ENCODE results near the gene CAPZB.

Gene CAPZB

GRCh38 chr1:19483691-19484090 lies 1.6 kb downstream of the CAPZB start:
- DNase-seq: no peak
- Histone ChIP-seq H3K27ac (ENCODE audit: insufficient read depth, low read length, poor library complexity, severe bottlenecking) (peak overlapping the region; percentile 92), H3K27me3 (replicated peaks; ENCODE audit: control insufficient read depth, insufficient read depth, low read length, poor library complexity, severe bottlenecking) (no peaks in the 10 kb centered on the region), H3K36me3 (ENCODE audit: control insufficient read depth, insufficient read depth, low read length) (peaks cover 5% of the 10 kb centered on the region), H3K4me3 (ENCODE audit: insufficient read depth, low read depth, low read length, poor library complexity, severe bottlenecking) (peak overlapping the region; percentile 77), H3K9me3 (ENCODE audit: control insufficient read depth, low read length) (no peaks in the 10 kb centered on the region), H3K4me1 (ENCODE audit: control insufficient read depth, insufficient read depth, low read length, poor library complexity, severe bottlenecking) (peaks cover 70% of the 10 kb centered on the region)

GRCh38 chr1:19483261-19483660 lies 2.1 kb downstream of the CAPZB start:
- DNase-seq: no peak
- H3K9me3 ChIP-seq (ENCODE audit: control insufficient read depth, low read length): no peaks in the 10 kb centered on the region
- H3K27me3 ChIP-seq (replicated peaks; ENCODE audit: control insufficient read depth, insufficient read depth, low read length, poor library complexity, severe bottlenecking): no peaks in the 10 kb centered on the region
- peaks cover 74% of the 10 kb centered on the region for H3K4me1 ChIP-seq (ENCODE audit: control insufficient read depth, insufficient read depth, low read length, poor library complexity, severe bottlenecking)
- H3K4me3 ChIP-seq (ENCODE audit: insufficient read depth, low read depth, low read length, poor library complexity, severe bottlenecking): peak overlapping the region; percentile 77
- H3K36me3 ChIP-seq (ENCODE audit: control insufficient read depth, insufficient read depth, low read length): peaks cover 9% of the 10 kb centered on the region
- H3K27ac ChIP-seq (ENCODE audit: insufficient read depth, low read length, poor library complexity, severe bottlenecking): peak overlapping the region; percentile 92

- peaks cover 80% of the 10 kb centered on the region for H3K4me1 ChIP-seq (ENCODE audit: control insufficient read depth, insufficient read depth, low read length, poor library complexity, severe bottlenecking)
- peaks cover 9% of the 10 kb centered on the region for H3K36me3 ChIP-seq (ENCODE audit: control insufficient read depth, insufficient read depth, low read length)
- H3K4me3 ChIP-seq (ENCODE audit: insufficient read depth, low read depth, low read length, poor library complexity, severe bottlenecking): peak overlapping the region; percentile 16
- no peak for DNase-seq
- peak overlapping the region; percentile 92 for H3K27ac ChIP-seq (ENCODE audit: insufficient read depth, low read length, poor library complexity, severe bottlenecking)
- H3K27me3 ChIP-seq (replicated peaks; ENCODE audit: control insufficient read depth, insufficient read depth, low read length, poor library complexity, severe bottlenecking): no peaks in the 10 kb centered on the region
- H3K9me3 ChIP-seq (ENCODE audit: control insufficient read depth, low read length): no peaks in the 10 kb centered on the region
These were observed 3.4 kb downstream of the CAPZB start for GRCh38 chr1:19481826-19482398.

- Histone ChIP-seq H3K36me3 (ENCODE audit: control insufficient read depth, insufficient read depth, low read length) (peaks cover 9% of the 10 kb centered on the region), H3K4me3 (ENCODE audit: insufficient read depth, low read depth, low read length, poor library complexity, severe bottlenecking) (no peak overlapping the region), H3K27me3 (replicated peaks; ENCODE audit: control insufficient read depth, insufficient read depth, low read length, poor library complexity, severe bottlenecking) (no peaks in the 10 kb centered on the region), H3K27ac (ENCODE audit: insufficient read depth, low read length, poor library complexity, severe bottlenecking) (no peak overlapping the region), H3K9me3 (ENCODE audit: control insufficient read depth, low read length) (no peaks in the 10 kb centered on the region), H3K4me1 (ENCODE audit: control insufficient read depth, insufficient read depth, low read length, poor library complexity, severe bottlenecking) (peaks cover 87% of the 10 kb centered on the region)
- no peak for DNase-seq
These were observed 5.1 kb downstream of the CAPZB start for GRCh38 chr1:19480282-19480681.

GRCh38 chr1:19479351-19480120 lies 5.8 kb downstream of the CAPZB start:
- Histone ChIP-seq H3K4me3 (ENCODE audit: insufficient read depth, low read depth, low read length, poor library complexity, severe bottlenecking) (no peak overlapping the region), H3K36me3 (ENCODE audit: control insufficient read depth, insufficient read depth, low read length) (peaks cover 9% of the 10 kb centered on the region), H3K27me3 (replicated peaks; ENCODE audit: control insufficient read depth, insufficient read depth, low read length, poor library complexity, severe bottlenecking) (no peaks in the 10 kb centered on the region), H3K4me1 (ENCODE audit: control insufficient read depth, insufficient read depth, low read length, poor library complexity, severe bottlenecking) (peaks cover 87% of the 10 kb centered on the region), H3K9me3 (ENCODE audit: control insufficient read depth, low read length) (no peaks in the 10 kb centered on the region), H3K27ac (ENCODE audit: insufficient read depth, low read length, poor library complexity, severe bottlenecking) (peak overlapping the region; percentile 12)
- no peak for DNase-seq

GRCh38 chr1:19478322-19478721 lies 7.0 kb downstream of the CAPZB start:
- Histone ChIP-seq H3K4me1 (ENCODE audit: control insufficient read depth, insufficient read depth, low read length, poor library complexity, severe bottlenecking) (peaks cover 81% of the 10 kb centered on the region), H3K27ac (ENCODE audit: insufficient read depth, low read length, poor library complexity, severe bottlenecking) (peak overlapping the region; percentile 75), H3K9me3 (ENCODE audit: control insufficient read depth, low read length) (no peaks in the 10 kb centered on the region), H3K4me3 (ENCODE audit: insufficient read depth, low read depth, low read length, poor library complexity, severe bottlenecking) (no peak overlapping the region), H3K36me3 (ENCODE audit: control insufficient read depth, insufficient read depth, low read length) (peaks cover 9% of the 10 kb centered on the region), H3K27me3 (replicated peaks; ENCODE audit: control insufficient read depth, insufficient read depth, low read length, poor library complexity, severe bottlenecking) (no peaks in the 10 kb centered on the region)
- no peak for DNase-seq

GRCh38 chr1:19477284-19478249 lies 7.8 kb downstream of the CAPZB start:
- Histone ChIP-seq H3K4me1 (ENCODE audit: control insufficient read depth, insufficient read depth, low read length, poor library complexity, severe bottlenecking) (peaks cover 74% of the 10 kb centered on the region), H3K36me3 (ENCODE audit: control insufficient read depth, insufficient read depth, low read length) (peaks cover 9% of the 10 kb centered on the region), H3K27me3 (replicated peaks; ENCODE audit: control insufficient read depth, insufficient read depth, low read length, poor library complexity, severe bottlenecking) (no peaks in the 10 kb centered on the region), H3K27ac (ENCODE audit: insufficient read depth, low read length, poor library complexity, severe bottlenecking) (peak overlapping the region; percentile 75), H3K9me3 (ENCODE audit: control insufficient read depth, low read length) (no peaks in the 10 kb centered on the region), H3K4me3 (ENCODE audit: insufficient read depth, low read depth, low read length, poor library complexity, severe bottlenecking) (peak overlapping the region; percentile 26)
- no peak for DNase-seq

GRCh38 chr1:19476450-19477190 lies 8.7 kb downstream of the CAPZB start:
- Histone ChIP-seq H3K36me3 (ENCODE audit: control insufficient read depth, insufficient read depth, low read length) (peaks cover 11% of the 10 kb centered on the region), H3K27me3 (replicated peaks; ENCODE audit: control insufficient read depth, insufficient read depth, low read length, poor library complexity, severe bottlenecking) (no peaks in the 10 kb centered on the region), H3K27ac (ENCODE audit: insufficient read depth, low read length, poor library complexity, severe bottlenecking) (peak overlapping the region; percentile 75), H3K4me3 (ENCODE audit: insufficient read depth, low read depth, low read length, poor library complexity, severe bottlenecking) (peak overlapping the region; percentile 26), H3K9me3 (ENCODE audit: control insufficient read depth, low read length) (no peaks in the 10 kb centered on the region), H3K4me1 (ENCODE audit: control insufficient read depth, insufficient read depth, low read length, poor library complexity, severe bottlenecking) (peaks cover 71% of the 10 kb centered on the region)
- DNase-seq: peak; percentile 41 to 56 (median 47)

GRCh38 chr1:19475296-19475695 lies 10.0 kb downstream of the CAPZB start:
- H3K9me3 ChIP-seq (ENCODE audit: control insufficient read depth, low read length): no peaks in the 10 kb centered on the region
- peaks cover 69% of the 10 kb centered on the region for H3K4me1 ChIP-seq (ENCODE audit: control insufficient read depth, insufficient read depth, low read length, poor library complexity, severe bottlenecking)
- H3K27ac ChIP-seq (ENCODE audit: insufficient read depth, low read length, poor library complexity, severe bottlenecking): peak overlapping the region; percentile 75
- no peak for DNase-seq
- no peak overlapping the region for H3K4me3 ChIP-seq (ENCODE audit: insufficient read depth, low read depth, low read length, poor library complexity, severe bottlenecking)
- H3K27me3 ChIP-seq (replicated peaks; ENCODE audit: control insufficient read depth, insufficient read depth, low read length, poor library complexity, severe bottlenecking): no peaks in the 10 kb centered on the region
- H3K36me3 ChIP-seq (ENCODE audit: control insufficient read depth, insufficient read depth, low read length): peaks cover 17% of the 10 kb centered on the region

All from effector memory CD4-positive, alpha-beta T cell (primary cell).